K562 (cell line): Measurements from ENCODE around the gene CTIF. TPM values are rescaled to one million over a fixed set of nuclear protein-coding genes. Genes with fewer than 3 reads are reported as not detected.

Experiments
- ADNP ChIP-seq: fragments of 200-800 bp; sonication (Bioruptor generic); IDR thresholded peaks from 2 replicates; pipeline ENCODE4 v1.6.1; 2016; ENCODE audit warnings: missing genetic modification characterization, missing compliant biosample characterization
- CHD7 ChIP-seq: fragments of 200-600 bp; sonication (generic); IDR thresholded peaks from one replicate; pipeline ENCODE4 v1.6.1; 2012; ENCODE audit warnings: mild to moderate bottlenecking, low read depth, low read length, inconsistent platforms
- DACH1 ChIP-seq: fragments of 450-650 bp; IDR thresholded peaks from 2 replicates; pipeline ENCODE4 v1.6.1; 2018; ENCODE audit not compliant: partially characterized antibody
- ETS2 ChIP-seq: IDR thresholded peaks from 2 replicates; pipeline ENCODE4 v1.6.1; 2016; ENCODE audit warnings: borderline replicate concordance, missing genetic modification characterization, mild to moderate bottlenecking, moderate library complexity, missing compliant biosample characterization; ENCODE audit not compliant: poor library complexity, severe bottlenecking
- GABPA ChIP-seq: fragments of 200-800 bp; sonication (Bioruptor generic); conservative IDR thresholded peaks from 2 replicates; pipeline ENCODE4 v1.6.1; 2016; ENCODE audit warnings: low read depth, missing genetic modification characterization, missing compliant biosample characterization
- HEY1 ChIP-seq: fragments of 250-450 bp; sonication (Bioruptor Pico); IDR thresholded peaks from 2 replicates; pipeline ENCODE4 v1.5.0; 2020; ENCODE audit warnings: mild to moderate bottlenecking, moderate library complexity, borderline replicate concordance
- L3MBTL2 ChIP-seq: fragments of 450-650 bp; IDR thresholded peaks from 2 replicates; pipeline ENCODE4 v1.6.1; 2016; ENCODE audit warnings: mild to moderate bottlenecking, moderate library complexity
- NUFIP1 ChIP-seq: fragments of 450-650 bp; IDR thresholded peaks from 2 replicates; pipeline ENCODE4 v1.6.1; 2018; ENCODE audit not compliant: partially characterized antibody
- SMAD2 ChIP-seq: fragments of 150-350 bp; IDR thresholded peaks from 2 replicates; pipeline ENCODE4 v1.6.1; 2014; ENCODE audit warnings: low read depth, mild to moderate bottlenecking, low read length
- SP1 ChIP-seq: sonication (generic); formaldehyde crosslinking; IDR thresholded peaks from 2 replicates; pipeline ENCODE4 v1.8.1; 2022; ENCODE audit warnings: mild to moderate bottlenecking, missing genetic modification reagents
- TAF9B ChIP-seq: fragments of 450-650 bp; IDR thresholded peaks from 2 replicates; pipeline ENCODE4 v1.6.1; 2018; ENCODE audit warnings: mild to moderate bottlenecking; ENCODE audit not compliant: partially characterized antibody
- TFAP4 ChIP-seq: sonication (generic); formaldehyde crosslinking; IDR thresholded peaks from 2 replicates; pipeline ENCODE4 v1.8.0; 2022; ENCODE audit warnings: missing genetic modification reagents, mild to moderate bottlenecking, moderate library complexity, borderline replicate concordance
- ZKSCAN1 ChIP-seq: fragments of 150-350 bp; IDR thresholded peaks from 2 replicates; pipeline ENCODE4 v1.6.1; 2016; ENCODE audit warnings: low read depth, low read length
- ZNF589 ChIP-seq: fragments of 200-800 bp; sonication (Bioruptor generic); IDR thresholded peaks from 2 replicates; pipeline ENCODE4 v1.6.1; 2016; ENCODE audit warnings: low read depth, missing genetic modification characterization, missing compliant biosample characterization
- polyA plus RNA-seq, 8 experiments: library from polyadenylated mRNA; depleted of rRNA in 4 of 8; stranded (reverse) in 5 of 8; unstranded in 3 of 8; fragments of >200 nt; fragmentation: Nextera tagmentation in 2 of 8; fragmentation: Illumina TruSeq in 1 of 8; extraction: Ambion mirVana in 2 of 8; extraction: Trizol in 1 of 8; gene quantifications; 2 replicates each; pipeline versions ENCODE4 v1.2.1 to v1.2.3, GENCODE V29; 2011 to 2014; ENCODE audit warnings: inconsistent platforms in 1 of 8, missing spikeins in 1 of 8
- total RNA-seq, 7 experiments: library from RNA; depleted of rRNA in 6 of 7; stranded (reverse); fragments of >200 nt in 6 of 7; fragmentation: Illumina TruSeq in 2 of 7; extraction: Trizol in 2 of 7; gene quantifications; 2 replicates each; pipeline versions ENCODE4 v1.2.1 to v1.2.3, GENCODE V29; 2011 to 2021; ENCODE audit warnings: low replicate concordance in 1 of 7
- TF ChIP-seq, protein P1 (sequence below): sonication (generic); formaldehyde crosslinking; IDR thresholded peaks from 2 replicates; pipeline ENCODE4 v1.8.0; 2023; ENCODE audit warnings: mild to moderate bottlenecking, missing genetic modification reagents
- TF ChIP-seq, protein P2 (sequence below): sonication (generic); formaldehyde crosslinking; IDR thresholded peaks from 2 replicates; pipeline ENCODE4 v1.9.0; 2022; ENCODE audit warnings: mild to moderate bottlenecking, missing genetic modification reagents

The CTIF gene
- total and polyA plus RNA-seq, 9 of the 15 experiments (the other 6 are each of a cell fraction or from before 2014, with no cell fraction given): 0.17 to 11.5 (median 2.2) TPM

- TF ChIP-seq, protein P1, sequence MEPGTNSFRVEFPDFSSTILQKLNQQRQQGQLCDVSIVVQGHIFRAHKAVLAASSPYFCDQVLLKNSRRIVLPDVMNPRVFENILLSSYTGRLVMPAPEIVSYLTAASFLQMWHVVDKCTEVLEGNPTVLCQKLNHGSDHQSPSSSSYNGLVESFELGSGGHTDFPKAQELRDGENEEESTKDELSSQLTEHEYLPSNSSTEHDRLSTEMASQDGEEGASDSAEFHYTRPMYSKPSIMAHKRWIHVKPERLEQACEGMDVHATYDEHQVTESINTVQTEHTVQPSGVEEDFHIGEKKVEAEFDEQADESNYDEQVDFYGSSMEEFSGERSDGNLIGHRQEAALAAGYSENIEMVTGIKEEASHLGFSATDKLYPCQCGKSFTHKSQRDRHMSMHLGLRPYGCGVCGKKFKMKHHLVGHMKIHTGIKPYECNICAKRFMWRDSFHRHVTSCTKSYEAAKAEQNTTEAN (CRISPR knock-in tag): no peak
- TF ChIP-seq GABPA (tag) (peak; percentile 51), HEY1 (CRISPR knock-in tag) (no peak), TFAP4 (CRISPR knock-in tag) (no peak), ZKSCAN1 (no peak), L3MBTL2 (peak; percentile 26; the same call in 1 of the 2 replicates), CHD7 (no peak), ZNF589 (no peak; the same call in 1 of the 2 replicates), SMAD2 (no peak), SP1 (CRISPR knock-in tag) (no peak), ETS2 (tag) (no peak), NUFIP1 (no peak), TAF9B (peak; percentile 26), DACH1 (no peak), ADNP (tag) (no peak)
- TF ChIP-seq, protein P2, sequence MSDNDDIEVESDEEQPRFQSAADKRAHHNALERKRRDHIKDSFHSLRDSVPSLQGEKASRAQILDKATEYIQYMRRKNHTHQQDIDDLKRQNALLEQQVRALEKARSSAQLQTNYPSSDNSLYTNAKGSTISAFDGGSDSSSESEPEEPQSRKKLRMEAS (CRISPR knock-in tag): no peak
Measured at GRCh38 chr18:48566589-48566988, 27.8 kb downstream of the CTIF start (continued).
